GM12873 (cell line): ENCODE measurements around the gene IL18R1.

Experiments used
- TF ChIP-seq, protein P1 (sequence below): IDR thresholded peaks from 2 replicates; pipeline ENCODE4 v1.5.1; 2012; ENCODE audit warnings: low read depth, mild to moderate bottlenecking, moderate library complexity, low read length, control low read depth; ENCODE audit not compliant: insufficient read depth; ENCODE audit errors: missing control alignments

The IL18R1 gene

DNA sequence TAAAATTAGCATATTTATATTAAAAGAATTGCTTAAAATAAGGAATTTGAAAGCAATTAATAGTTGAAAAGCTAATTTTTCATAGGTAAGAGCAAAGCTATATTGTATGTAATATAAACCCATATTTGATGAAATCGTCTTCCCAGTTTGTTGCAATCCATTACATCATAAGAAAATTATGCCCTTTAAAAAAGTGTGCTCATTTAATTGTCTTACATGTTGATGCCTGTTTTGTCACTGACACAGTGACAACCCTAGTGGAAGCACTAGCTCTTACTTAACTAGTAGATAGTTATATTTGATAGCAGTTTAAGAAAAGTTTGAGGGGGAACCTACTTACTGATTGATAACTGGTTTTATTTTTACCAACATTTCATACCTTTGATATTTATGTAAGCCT, 37.3 kb downstream of the IL18R1 start:
- TF ChIP-seq, protein P1, sequence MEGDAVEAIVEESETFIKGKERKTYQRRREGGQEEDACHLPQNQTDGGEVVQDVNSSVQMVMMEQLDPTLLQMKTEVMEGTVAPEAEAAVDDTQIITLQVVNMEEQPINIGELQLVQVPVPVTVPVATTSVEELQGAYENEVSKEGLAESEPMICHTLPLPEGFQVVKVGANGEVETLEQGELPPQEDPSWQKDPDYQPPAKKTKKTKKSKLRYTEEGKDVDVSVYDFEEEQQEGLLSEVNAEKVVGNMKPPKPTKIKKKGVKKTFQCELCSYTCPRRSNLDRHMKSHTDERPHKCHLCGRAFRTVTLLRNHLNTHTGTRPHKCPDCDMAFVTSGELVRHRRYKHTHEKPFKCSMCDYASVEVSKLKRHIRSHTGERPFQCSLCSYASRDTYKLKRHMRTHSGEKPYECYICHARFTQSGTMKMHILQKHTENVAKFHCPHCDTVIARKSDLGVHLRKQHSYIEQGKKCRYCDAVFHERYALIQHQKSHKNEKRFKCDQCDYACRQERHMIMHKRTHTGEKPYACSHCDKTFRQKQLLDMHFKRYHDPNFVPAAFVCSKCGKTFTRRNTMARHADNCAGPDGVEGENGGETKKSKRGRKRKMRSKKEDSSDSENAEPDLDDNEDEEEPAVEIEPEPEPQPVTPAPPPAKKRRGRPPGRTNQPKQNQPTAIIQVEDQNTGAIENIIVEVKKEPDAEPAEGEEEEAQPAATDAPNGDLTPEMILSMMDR, result no peak

GRCh38 chr2:102396012-102396411, 40.4 kb downstream of the IL18R1 start:
- TF ChIP-seq, protein P1, result no peak

- TF ChIP-seq, protein P1, result no peak
Observed at GRCh38 chr2:102397209-102397608, 41.6 kb downstream of the IL18R1 start.

DNA sequence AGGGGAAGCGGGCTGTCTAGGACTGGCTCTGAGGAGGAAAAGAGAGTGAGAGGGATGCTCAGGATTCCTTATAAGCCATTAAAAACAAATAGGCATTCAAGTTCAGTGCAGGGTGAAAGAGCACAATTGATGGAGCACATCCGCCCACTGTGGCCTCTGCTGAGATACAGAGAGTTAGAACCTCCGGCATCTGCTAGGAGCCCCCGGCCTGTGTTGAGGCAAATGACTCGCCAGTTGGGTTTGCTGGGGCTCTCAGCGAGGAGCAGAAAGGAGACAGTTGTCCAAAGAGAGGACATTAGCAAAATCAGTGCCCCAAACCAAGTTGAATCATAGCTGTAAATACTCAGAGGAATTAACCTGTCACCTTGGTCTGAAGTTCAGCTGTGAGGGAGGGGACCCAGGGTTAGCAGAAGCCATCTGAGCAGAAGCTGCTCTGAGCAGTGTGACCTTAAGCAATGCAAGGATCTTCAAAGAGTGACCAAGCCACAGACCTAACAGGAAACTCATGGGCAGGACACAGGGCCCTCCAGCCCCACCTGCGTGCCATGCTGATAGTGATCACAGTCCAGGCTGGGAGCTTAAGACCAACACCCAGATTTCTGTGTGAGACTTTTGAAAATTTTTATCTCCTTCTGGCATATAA, 44.0 kb downstream of the IL18R1 start:
- TF ChIP-seq, protein P1, result no peak

GRCh38 chr2:102401456-102401855, 45.9 kb downstream of the IL18R1 start:
- TF ChIP-seq, protein P1, result no peak

GRCh38 chr2:102401865-102402264, 46.3 kb downstream of the IL18R1 start:
- TF ChIP-seq, protein P1, result no peak

DNA sequence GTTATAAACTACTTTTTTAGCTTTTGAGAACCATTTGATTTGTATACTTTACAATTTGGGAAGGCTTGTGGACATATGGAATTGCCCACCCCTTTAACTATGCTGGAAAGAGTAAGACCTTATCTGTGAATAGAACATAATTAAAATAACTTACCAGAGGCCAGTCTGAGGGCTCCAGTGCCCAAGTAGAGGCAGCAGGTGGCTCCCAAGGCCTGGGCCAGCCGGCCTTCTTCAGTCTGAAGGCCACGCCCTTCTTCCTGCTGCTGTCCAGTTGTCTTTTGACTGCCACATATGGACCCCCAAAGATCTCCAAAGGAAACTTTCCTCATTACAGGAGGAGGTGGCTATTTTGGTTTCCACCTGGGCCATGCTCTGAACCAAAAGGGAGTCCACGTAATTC, 55.4 kb downstream of the IL18R1 start:
- TF ChIP-seq, protein P1, result no peak
